A673 (cell line): ENCODE data around the gene PNPLA1.

ENCODE experiments used
- CTCF ChIP-seq: fragments of 300-800, 200-600 bp; sonication (generic); conservative IDR thresholded peaks from 2 replicates; pipeline ENCODE4 v1.5.1; 2017; ENCODE audit warnings: low read depth, mild to moderate bottlenecking, antibody characterized with exemption, low read length, moderate library complexity, mixed read lengths
- EZH2 ChIP-seq: fragments of 200-600 bp; sonication (generic); IDR thresholded peaks from 2 replicates; pipeline ENCODE4 v1.6.1; 2017; ENCODE audit warnings: borderline replicate concordance, low read depth, mild to moderate bottlenecking, mixed read lengths, antibody characterized with exemption, low read length; ENCODE audit not compliant: poor library complexity, severe bottlenecking

GRCh38 chr6:36345681-36346466 lies 76.0 kb downstream of the PNPLA1 start:
- TF ChIP-seq CTCF (no peak), EZH2 (no peak)
